Measurements from ENCODE around the gene SUSD4.
A peak's percentile ranks its signal among the peaks of the same experiment; 100 is the strongest.

The SUSD4 gene

GRCh38 chr1:223248001-223248769, 115.8 kb downstream of the SUSD4 start:
- no peak for DNase-seq

DNA sequence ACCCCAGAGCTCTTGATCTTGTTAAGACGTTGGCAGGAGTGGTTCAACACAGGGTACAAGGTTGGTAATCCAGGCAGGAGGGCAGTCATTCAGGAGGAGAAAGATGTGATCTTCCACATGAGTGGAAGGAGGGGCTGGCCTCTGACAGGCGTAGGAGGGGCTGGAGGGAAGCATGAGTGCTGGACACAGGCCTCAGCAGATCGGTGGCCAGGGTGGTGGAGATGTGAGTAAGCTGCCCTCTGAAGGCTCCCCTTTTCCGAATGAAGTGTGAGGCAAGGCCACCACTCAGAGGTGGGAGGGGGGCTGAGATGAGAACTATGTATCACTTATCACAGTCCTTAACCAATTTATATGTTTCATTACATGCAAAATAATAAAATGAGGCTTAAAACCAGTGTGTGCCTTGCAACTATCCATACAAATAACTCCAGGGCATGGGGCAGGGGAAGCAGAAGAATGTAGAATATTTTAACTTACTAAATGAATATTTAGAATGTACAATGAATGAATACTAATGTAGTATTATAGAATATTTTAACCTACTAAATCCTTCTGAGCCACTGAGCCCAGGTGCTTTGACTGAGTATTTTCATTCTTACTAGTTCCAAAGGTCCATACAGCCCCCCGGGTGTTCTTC, 117.4 kb downstream of the SUSD4 start:
- DNase-seq, result no peak

DNA sequence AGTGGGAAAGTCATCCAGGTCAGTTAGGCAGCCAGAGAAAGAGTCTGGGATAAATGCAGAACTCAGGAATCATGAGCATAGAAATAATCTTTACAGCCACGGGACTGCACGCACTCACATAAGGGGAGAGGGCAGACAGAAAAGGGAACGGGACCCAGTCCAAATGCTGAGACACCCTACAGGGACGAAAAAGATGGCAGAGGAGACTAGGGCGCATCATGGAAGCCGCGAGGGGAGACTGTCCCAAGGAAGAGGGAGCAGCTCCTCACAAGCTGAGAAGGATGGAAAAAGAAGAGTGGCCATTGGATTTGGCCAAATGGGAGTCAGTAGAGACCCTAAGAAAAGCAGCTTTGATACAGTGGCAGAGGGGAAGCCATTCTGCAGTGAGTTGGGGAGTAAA, 118.0 kb downstream of the SUSD4 start:
- DNase-seq, result no peak

GRCh38 chr1:223245411-223245810, 118.6 kb downstream of the SUSD4 start:
- no peak for DNase-seq

GRCh38 chr1:223244366-223245103, 119.4 kb downstream of the SUSD4 start:
- DNase-seq, result no peak

DNA sequence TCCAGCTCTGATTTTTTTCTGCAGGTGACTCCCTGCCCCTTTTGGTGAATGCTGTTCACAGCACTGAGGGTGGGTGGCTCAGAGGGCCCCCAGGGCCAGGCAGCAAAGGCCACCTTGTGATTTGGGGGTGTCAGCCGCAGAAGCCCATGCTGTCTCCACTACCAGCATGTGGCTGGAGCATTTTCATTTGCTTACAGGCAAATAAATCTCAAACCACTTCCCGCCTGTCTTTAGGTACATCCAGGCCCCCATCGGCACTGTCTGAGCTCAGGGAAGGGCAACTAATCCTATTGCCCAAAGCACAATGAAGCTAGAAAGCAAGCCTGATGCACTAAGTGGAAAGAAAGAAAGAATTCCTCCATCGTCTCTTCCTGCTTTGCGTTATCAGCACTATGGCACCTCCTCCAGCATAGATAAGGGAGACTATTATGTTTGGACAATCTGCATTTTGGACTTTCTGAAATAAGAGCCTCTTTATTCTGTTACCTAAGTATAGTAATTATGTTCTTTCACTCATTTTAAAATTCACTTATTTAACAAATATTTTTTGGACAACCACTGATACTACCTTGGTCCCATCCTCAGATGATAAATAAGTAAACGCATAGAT, 120.4 kb downstream of the SUSD4 start:
- no peak for DNase-seq

- DNase-seq, result no peak
Measured at GRCh38 chr1:223242971-223243370, 121.0 kb downstream of the SUSD4 start.

GRCh38 chr1:223242382-223242955, 121.5 kb downstream of the SUSD4 start:
- no peak for DNase-seq

DNA sequence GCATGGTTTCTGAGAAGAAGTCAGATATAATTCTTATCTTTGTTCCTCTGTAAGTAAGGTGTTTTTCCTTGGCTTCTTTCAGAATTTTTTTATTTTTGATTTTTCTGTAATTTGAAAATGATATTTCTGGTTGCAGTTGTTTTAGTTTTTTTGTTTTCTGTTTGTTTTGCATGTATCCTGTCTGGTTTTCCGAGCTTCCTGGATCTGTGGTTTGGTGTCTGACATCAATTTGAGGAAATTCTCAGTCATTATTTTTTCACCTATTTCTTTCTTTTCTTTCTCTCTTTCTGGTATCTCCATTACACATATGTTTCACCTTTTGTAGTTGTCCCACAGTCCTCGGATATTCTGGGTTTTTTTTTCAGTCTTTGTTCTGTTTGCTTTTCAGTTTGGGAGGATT, 123.9 kb downstream of the SUSD4 start:
- DNase-seq, result no peak

GRCh38 chr1:223235091-223235490, 128.9 kb downstream of the SUSD4 start:
- DNase-seq, result no peak

DNA sequence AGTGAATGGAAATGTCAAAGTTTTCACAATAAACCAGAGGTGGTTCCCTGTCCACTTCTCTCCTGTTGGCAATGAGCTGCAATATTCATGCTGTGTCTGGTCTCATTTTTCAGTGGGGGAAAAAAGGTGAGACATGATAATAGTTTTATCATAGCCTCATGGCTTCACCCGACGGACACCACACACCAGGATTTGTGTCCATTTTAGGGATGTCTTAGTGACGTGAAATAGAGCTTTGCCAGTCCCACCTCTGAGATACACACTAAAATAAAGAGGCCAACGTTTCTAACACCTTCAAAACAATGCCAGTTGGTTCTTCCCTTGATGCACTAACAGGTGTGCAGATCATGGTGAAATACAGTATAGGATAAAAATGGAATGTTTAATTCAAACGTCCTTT, 129.4 kb downstream of the SUSD4 start:
- DNase-seq, result no peak

- DNase-seq, result no peak
Measured at GRCh38 chr1:223234170-223234514, 129.8 kb downstream of the SUSD4 start.

- no peak for DNase-seq
Measured at GRCh38 chr1:223233410-223234169, 130.4 kb downstream of the SUSD4 start.

- DNase-seq, result peak; percentile 16
Measured at GRCh38 chr1:223233019-223233409, 131.0 kb downstream of the SUSD4 start.

DNA sequence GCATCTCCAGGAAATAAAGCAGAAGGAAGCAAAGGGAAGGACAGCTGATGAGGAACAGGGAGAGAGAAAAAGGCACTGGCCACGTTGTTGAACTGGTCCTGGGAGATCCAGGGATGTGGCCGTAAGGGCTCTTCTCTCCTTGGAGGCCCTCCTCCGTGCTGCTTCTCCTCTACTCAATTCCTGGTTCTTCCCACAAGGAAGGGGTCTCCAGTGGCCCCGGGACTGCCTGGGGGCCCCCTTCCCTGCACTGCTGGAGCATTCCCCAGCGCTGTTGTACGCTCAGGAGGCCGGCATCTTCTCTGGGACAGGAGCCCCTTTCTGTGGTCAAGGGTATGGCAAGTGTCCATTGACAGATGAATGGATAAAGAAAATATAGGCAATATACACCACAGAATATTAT, 132.4 kb downstream of the SUSD4 start:
- DNase-seq, result no peak

- DNase-seq, result no peak
Measured at GRCh38 chr1:223231011-223231572, 132.9 kb downstream of the SUSD4 start.

DNA sequence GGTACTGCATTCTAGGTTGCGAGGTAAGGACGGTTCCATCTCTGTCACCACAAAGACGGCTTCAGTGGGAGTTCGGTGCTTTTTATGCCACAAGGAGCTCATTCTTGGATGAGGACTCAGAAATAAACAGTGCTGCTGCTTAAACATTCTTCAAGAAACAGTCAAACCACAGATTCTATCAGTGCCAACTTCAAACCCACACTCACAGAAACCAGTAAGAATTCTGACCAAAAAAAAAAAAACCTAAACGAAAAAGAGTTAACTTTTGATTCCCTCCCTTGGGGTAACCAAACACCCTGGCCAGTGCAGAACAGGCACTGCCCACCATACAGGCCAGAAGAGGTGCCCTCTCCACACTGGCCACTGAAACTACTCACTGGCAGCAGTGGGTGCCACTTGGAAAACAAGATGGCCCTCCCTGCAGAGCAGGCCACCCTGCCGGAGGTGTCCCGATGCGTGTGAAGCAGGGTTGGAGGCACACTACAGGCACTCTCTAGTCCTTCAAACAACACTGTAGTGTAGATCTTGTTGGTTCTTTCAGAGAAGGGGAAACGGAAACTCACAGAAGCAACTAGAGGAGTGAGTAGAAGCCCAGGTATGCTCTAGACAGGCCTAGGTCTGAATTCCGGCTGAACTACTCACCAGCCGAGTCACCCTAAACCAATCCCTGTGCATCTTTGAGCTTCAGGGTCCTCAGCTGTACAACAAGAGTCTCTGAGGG, 133.7 kb downstream of the SUSD4 start:
- DNase-seq, result no peak

- DNase-seq, result no peak
Measured at GRCh38 chr1:223229756-223230155, 134.2 kb downstream of the SUSD4 start.

GRCh38 chr1:223228931-223229528, 134.9 kb downstream of the SUSD4 start:
- DNase-seq, result no peak

DNA sequence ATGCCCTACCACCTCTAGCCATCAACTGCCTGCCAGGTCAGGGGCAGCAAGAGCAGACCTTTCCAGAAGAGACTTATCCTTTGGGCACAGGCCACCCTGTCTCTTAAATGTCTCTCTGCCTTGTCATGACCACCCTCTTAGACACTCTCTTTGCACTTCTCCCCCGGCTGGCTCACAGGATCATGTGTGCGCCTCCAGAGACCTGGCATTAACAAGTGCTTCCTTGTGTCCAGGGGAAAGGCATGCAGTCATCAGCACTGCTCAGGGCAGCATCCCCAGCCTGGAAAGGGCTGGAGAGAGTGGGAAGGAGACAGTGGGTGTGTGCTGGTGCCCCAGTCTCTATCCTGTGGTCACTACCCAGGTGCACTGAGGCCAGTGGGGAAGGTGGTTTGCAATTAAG, 135.8 kb downstream of the SUSD4 start:
- DNase-seq, result no peak

Data from NCI-H146 (cell line).